Measurements from ENCODE around the gene ATP6V0A4.

- TF ChIP-seq CTCF (IDR thresholded peaks at IDR 0.05; ENCODE audit: insufficient read depth, low read length, poor library complexity, severe bottlenecking), result no peak
- TF ChIP-seq EZH2phosphoT487 (conservative IDR thresholded peaks at IDR 0.05; ENCODE audit: low read length), result no peak
Observed at GRCh38 chr7:138814816-138815332, 16.9 kb upstream of the ATP6V0A4 start.
